H1 (cell line): ENCODE results near the gene DNAAF3.

Source experiments
- BRCA1 ChIP-seq: IDR thresholded peaks from 2 replicates; pipeline ENCODE4 v1.6.1; 2012; ENCODE audit warnings: low read depth, low read length, improper control_type of control experiment
- EZH2 ChIP-seq: fragments of 200-600 bp; sonication (generic); IDR thresholded peaks from 2 replicates; pipeline ENCODE4 v1.7.1; 2012; ENCODE audit warnings: low read depth, mild to moderate bottlenecking, moderate library complexity, low read length, inconsistent platforms; ENCODE audit not compliant: severe bottlenecking
- MAX ChIP-seq: IDR thresholded peaks from 2 replicates; pipeline ENCODE4 v1.6.1; 2012; ENCODE audit warnings: inconsistent platforms
- TCF12 ChIP-seq: IDR thresholded peaks from 2 replicates; pipeline ENCODE4 v1.6.1; 2011; ENCODE audit warnings: low read depth, mild to moderate bottlenecking, low read length

GRCh38 chr19:55160128-55160985 lies 6.1 kb downstream of the DNAAF3 start:
- TF ChIP-seq MAX: peak; percentile 88
- no peak for TF ChIP-seq EZH2
- no peak; the same call in 1 of the 2 replicates for TF ChIP-seq BRCA1
- TF ChIP-seq TCF12: 0 out of 2 replicates have a peak, but pooled peaks have one; percentile 21
